ENCODE results near the gene DTNBP1.
A peak's percentile ranks its signal among the peaks of the same experiment; 100 is the strongest.

The DTNBP1 gene

GRCh38 chr6:15623276-15624116, 39.3 kb downstream of the DTNBP1 start:
- DNase-seq = peak in 2 of 6 experiments; percentile 3 to 46

GRCh38 chr6:15622045-15622740, 40.6 kb downstream of the DTNBP1 start:
- no peak for DNase-seq

- DNase-seq = no peak
Observed at GRCh38 chr6:15621203-15622044, 41.4 kb downstream of the DTNBP1 start.

- DNase-seq = no peak
Observed at GRCh38 chr6:15620611-15621010, 42.2 kb downstream of the DTNBP1 start.

- no peak for DNase-seq
Observed at GRCh38 chr6:15619330-15619729, 43.5 kb downstream of the DTNBP1 start.

- no peak for DNase-seq
Observed at GRCh38 chr6:15618685-15619084, 44.1 kb downstream of the DTNBP1 start.

GRCh38 chr6:15616261-15616660, 46.6 kb downstream of the DTNBP1 start:
- DNase-seq = no peak

GRCh38 chr6:15615802-15616201, 47.0 kb downstream of the DTNBP1 start:
- no peak for DNase-seq

GRCh38 chr6:15614277-15614676, 48.6 kb downstream of the DTNBP1 start:
- DNase-seq = no peak

- DNase-seq = no peak
Observed at GRCh38 chr6:15608396-15608795, 54.4 kb downstream of the DTNBP1 start.

- DNase-seq = no peak
Observed at GRCh38 chr6:15607603-15608002, 55.2 kb downstream of the DTNBP1 start.

GRCh38 chr6:15606347-15606746, 56.5 kb downstream of the DTNBP1 start:
- no peak for DNase-seq

- DNase-seq = no peak
Observed at GRCh38 chr6:15604843-15605242, 58.0 kb downstream of the DTNBP1 start.

- DNase-seq = peak in 1 of 6 experiments; percentile 4
Observed at GRCh38 chr6:15602154-15602553, 60.7 kb downstream of the DTNBP1 start.

- DNase-seq = no peak
Observed at GRCh38 chr6:15598273-15598798, 64.5 kb downstream of the DTNBP1 start.

GRCh38 chr6:15596186-15596896, 66.5 kb downstream of the DTNBP1 start:
- no peak for DNase-seq

GRCh38 chr6:15595461-15596173, 67.2 kb downstream of the DTNBP1 start:
- no peak for DNase-seq

- no peak for DNase-seq
Observed at GRCh38 chr6:15594512-15595259, 68.1 kb downstream of the DTNBP1 start.

GRCh38 chr6:15593798-15594197, 69.0 kb downstream of the DTNBP1 start:
- DNase-seq = no peak

- no peak for DNase-seq
Observed at GRCh38 chr6:15592610-15593009, 70.2 kb downstream of the DTNBP1 start.

Data from stimulated activated naive CD4-positive, alpha-beta T cell (primary cell).